Lower lobe of right lung (tissue), 2 donors: ENCODE results near the gene FST. TPM values are rescaled to one million over a fixed set of nuclear protein-coding genes. Genes with fewer than 3 reads are reported as not detected.

ENCODE experiments used
- ATAC-seq, 2 donors: fragments of 200-7000 bp; cut with Tn5 transposase; one replicate each; pipeline ENCODE4 v1.9.1; 2020 to 2022; ENCODE audit warnings: mild to moderate bottlenecking in 2 of 2, moderate library complexity in 2 of 2
- DNase-seq: peaks from one replicate; pipeline ENCODE4 v3.0.0-alpha.2; 2020
- H3K27ac ChIP-seq: fragments of 200-600 bp; one replicate; pipeline ENCODE4 v1.8.0; 2022
- H3K27me3 ChIP-seq: fragments of 200-600 bp; one replicate; pipeline ENCODE4 v1.8.0; 2022; ENCODE audit warnings: low read depth
- H3K36me3 ChIP-seq: fragments of 200-600 bp; one replicate; pipeline ENCODE4 v1.8.0; 2022; ENCODE audit warnings: mild to moderate bottlenecking
- H3K4me1 ChIP-seq: fragments of 200-600 bp; one replicate; pipeline ENCODE4 v1.8.0; 2022
- H3K4me3 ChIP-seq: fragments of 200-600 bp; one replicate; pipeline ENCODE4 v1.8.0; 2022; ENCODE audit warnings: mild to moderate bottlenecking
- H3K9me3 ChIP-seq: fragments of 200-600 bp; one replicate; pipeline ENCODE4 v1.8.0; 2022
- intact Hi-C: fragments of 100-400 bp; cut with DNase I; formaldehyde crosslinking; loops from one replicate; pipeline ENCODE4 v1.11.0; 2022
- total RNA-seq: library from RNA; stranded (reverse); fragmentation: NEBNext Ultra II Directional; extraction: Animal tissue kit (Norgen Biotek cat#: 25700); gene quantifications from one replicate; pipeline ENCODE4 v1.2.1, GENCODE V29; 2021
- TF ChIP-seq, protein P1 (sequence below): fragments of 200-600 bp; IDR thresholded peaks from one replicate; pipeline ENCODE4 v1.8.0; 2022; ENCODE audit warnings: antibody characterized with exemption, mild to moderate bottlenecking
- donor health status: DM: no; HTN: yes; CAD: no; lungs with severe emphysema.

FST gene
- total RNA-seq, 1 donor from 2014 or later: 2.1 TPM

DNA sequence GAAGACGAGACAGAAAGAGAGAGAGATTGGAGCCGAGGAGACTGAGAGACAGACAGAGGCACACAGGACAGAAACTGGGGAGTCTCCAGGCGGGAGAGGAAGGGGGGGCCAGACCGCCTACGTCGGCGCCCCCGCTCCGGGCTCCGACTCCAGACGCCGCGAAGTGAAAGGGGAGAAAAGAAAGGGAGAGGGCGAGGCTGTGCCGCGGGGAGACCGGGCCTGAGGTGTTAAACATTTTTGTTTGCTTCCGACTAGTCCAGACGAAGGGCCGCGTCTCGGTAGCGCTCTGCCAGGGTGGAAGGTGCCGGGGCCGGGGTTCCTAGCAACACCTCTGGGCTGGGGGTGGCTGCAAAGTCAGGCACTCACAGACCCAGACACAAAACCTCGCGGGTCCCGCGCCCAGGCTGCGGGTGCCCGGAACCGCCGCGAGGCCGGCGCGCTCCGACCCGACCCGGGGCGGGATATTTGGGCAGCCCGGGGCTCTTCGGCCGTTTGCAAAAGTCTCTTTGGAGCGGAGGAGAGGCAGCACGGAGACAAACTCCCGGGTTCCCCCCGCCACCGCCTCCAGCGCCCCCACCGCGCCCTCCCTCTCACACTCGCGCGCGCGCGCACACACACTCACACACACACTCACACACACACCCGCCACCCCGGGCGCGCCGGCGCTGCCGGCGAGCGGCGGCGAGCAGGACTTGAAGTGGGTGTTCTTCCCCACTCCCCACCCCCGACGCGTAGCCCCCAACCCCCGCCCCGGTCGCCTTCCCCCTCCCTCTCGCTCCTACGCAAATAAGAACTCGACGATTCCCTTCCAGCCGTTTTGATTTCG, 626 bp upstream of the FST start:
- Histone ChIP-seq H3K9me3 (no peaks in the 10 kb centered on the region), H3K36me3 (no peaks in the 10 kb centered on the region), H3K4me3 (peak overlapping the region; percentile 78), H3K4me1 (peaks cover 18% of the 10 kb centered on the region), H3K27me3 (no peaks in the 10 kb centered on the region), H3K27ac (peak overlapping the region; percentile 66)
- TF ChIP-seq, protein P1, sequence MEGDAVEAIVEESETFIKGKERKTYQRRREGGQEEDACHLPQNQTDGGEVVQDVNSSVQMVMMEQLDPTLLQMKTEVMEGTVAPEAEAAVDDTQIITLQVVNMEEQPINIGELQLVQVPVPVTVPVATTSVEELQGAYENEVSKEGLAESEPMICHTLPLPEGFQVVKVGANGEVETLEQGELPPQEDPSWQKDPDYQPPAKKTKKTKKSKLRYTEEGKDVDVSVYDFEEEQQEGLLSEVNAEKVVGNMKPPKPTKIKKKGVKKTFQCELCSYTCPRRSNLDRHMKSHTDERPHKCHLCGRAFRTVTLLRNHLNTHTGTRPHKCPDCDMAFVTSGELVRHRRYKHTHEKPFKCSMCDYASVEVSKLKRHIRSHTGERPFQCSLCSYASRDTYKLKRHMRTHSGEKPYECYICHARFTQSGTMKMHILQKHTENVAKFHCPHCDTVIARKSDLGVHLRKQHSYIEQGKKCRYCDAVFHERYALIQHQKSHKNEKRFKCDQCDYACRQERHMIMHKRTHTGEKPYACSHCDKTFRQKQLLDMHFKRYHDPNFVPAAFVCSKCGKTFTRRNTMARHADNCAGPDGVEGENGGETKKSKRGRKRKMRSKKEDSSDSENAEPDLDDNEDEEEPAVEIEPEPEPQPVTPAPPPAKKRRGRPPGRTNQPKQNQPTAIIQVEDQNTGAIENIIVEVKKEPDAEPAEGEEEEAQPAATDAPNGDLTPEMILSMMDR: no peak
- ATAC-seq: peak; percentile 44 to 52
- intact Hi-C loops: loop anchor here (10.0 kb wide), 1 partner anchor 735 kb away; no protein-coding TSS in a partner anchor
- DNase-seq: peak; percentile 51

DNA sequence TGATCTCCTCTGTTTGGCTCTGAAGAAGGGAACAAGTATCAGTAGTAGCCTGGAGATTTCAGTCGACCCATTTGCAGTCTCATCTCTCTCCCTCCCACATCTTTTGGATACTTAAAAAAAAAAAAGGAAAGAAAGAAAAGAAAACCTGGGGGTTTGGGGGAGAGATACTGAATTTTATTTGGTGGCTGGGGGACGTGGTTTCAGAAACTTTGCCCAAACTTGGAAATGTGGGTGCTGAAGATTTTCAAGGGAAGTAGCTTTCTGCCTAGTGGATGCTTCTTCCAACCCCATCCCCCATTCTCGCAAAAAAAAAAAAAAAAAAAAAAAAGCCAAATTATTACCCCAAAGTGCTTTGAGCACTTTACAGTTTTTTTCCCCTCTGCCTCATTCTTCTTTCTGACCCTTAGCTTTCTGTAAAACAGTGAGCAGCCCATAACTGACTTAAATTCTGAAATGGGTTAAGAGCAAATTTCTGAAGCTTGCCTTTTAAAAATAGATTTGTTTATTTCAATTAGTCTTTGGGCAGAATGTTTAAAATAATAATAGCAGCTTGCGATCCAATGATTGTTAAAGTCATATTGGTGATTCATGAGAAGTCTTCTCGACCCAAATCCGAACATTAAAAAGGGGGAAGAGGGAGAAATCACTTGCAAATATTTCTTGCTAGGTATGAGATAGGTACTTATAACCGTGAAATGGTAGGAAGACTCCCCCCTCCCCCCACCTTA, 894 bp downstream of the FST start:
- ATAC-seq (no peak), DNase-seq (no peak)
- peaks cover 18% of the 10 kb centered on the region for H3K4me1 ChIP-seq
- intact Hi-C loops: loop anchor here (10.0 kb wide), 1 partner anchor 733 kb away; no protein-coding TSS in a partner anchor
- H3K27me3 ChIP-seq: no peaks in the 10 kb centered on the region
- peak overlapping the region; percentile 78 for H3K4me3 ChIP-seq
- TF ChIP-seq, protein P1: no peak
- H3K27ac ChIP-seq: peak overlapping the region; percentile 6
- H3K36me3 ChIP-seq: no peaks in the 10 kb centered on the region
- no peaks in the 10 kb centered on the region for H3K9me3 ChIP-seq

DNA sequence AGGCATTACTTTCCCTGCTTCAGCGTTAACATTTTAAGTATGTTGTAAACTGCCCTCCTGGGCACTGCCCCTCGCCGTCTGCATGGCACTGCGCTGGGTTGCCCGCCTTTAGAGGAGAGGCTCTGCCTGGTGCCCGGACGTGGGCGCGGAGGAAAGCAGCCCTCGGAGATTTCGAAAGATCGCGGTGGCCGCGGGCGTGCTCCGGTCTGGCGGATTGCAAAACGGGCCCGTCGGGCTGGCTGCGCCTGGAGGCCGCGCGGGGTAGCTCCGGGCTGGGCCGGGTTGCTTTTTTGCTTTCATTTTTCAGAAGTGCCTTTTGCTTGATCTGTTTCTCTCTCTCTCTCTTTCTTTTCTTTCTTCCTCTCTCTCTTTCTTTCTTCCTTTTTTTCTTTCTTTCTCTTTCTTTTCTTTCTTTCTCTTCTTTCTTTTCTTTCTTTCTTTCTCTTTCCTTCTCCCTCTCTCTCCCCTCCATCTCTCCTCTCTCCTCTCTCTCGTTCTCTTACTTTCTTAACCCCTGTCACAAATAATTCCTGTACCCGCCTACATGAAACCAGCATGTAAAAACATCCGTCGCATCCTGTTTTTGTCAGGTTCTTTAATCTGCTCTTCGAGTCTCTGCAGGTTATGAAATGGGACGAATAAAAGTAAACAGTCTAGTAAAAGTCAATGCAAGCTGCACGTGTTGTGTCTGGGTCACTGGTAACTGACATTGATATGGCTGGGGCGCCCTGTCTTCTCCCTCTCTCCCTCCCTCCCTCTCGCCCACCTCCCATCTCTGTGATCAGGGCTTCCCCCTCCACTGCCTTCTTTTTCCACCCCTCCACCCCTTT, 1.7 kb downstream of the FST start:
- ATAC-seq: peak; percentile 88 to 89
- intact Hi-C loops: loop anchor here (10.0 kb wide), 1 partner anchor 733 kb away; no protein-coding TSS in a partner anchor
- H3K4me1 ChIP-seq: peaks cover 18% of the 10 kb centered on the region

DNA sequence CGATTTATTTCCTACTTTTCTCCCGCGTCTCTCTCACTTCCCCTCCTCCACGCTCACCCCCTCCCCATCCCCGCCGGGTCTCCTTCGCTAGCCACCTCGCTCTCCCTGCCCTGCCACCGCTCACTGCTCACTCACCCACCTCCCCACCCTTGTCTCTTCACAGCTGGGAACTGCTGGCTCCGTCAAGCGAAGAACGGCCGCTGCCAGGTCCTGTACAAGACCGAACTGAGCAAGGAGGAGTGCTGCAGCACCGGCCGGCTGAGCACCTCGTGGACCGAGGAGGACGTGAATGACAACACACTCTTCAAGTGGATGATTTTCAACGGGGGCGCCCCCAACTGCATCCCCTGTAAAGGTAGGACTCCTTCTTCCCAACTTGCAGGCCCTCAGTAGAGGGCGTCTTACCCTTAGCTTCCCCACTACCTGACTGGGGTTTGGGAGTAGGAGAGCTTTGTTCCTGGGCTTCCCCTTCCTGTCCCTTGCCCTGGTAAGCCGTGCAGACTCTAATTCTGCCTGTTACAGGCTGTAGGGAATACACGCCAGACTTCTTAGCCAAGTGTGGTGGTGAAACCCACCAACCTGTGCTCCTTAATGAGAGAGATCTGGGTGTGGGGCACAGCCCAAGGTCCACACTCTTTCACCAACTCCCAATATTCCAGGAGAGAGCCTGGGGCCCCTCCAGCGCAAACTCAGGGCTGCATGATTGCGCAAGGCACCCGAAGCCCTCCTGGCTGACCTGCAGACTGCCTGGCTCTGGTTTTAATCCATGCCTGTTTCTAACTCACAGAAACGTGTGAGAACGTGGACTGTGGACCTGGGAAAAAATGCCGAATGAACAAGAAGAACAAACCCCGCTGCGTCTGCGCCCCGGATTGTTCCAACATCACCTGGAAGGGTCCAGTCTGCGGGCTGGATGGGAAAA, 2.5 kb downstream of the FST start:
- H3K4me3 ChIP-seq: peak overlapping the region; percentile 78
- H3K9me3 ChIP-seq: no peaks in the 10 kb centered on the region
- no peak overlapping the region for H3K27ac ChIP-seq
- H3K36me3 ChIP-seq: no peaks in the 10 kb centered on the region
- DNase-seq (peak; percentile 55), ATAC-seq (peak; percentile 40 to 53)
- H3K27me3 ChIP-seq: no peaks in the 10 kb centered on the region
- intact Hi-C loops: loop anchor here (10.0 kb wide), 1 partner anchor 732 kb away; no protein-coding TSS in a partner anchor
- TF ChIP-seq, protein P1: no peak
- peaks cover 18% of the 10 kb centered on the region for H3K4me1 ChIP-seq

More for the DNA sequence above, 1.7 kb downstream of the FST start:
- peak overlapping the region; percentile 6 for H3K27ac ChIP-seq
- TF ChIP-seq, protein P1: no peak
- H3K4me3 ChIP-seq: peak overlapping the region; percentile 78
- DNase-seq: peak; percentile 91
- H3K27me3 ChIP-seq: no peaks in the 10 kb centered on the region
- no peaks in the 10 kb centered on the region for H3K9me3 ChIP-seq
- H3K36me3 ChIP-seq: no peaks in the 10 kb centered on the region
